ENCODE results near the gene FKBP11. TPM values are rescaled to one million over a fixed set of nuclear protein-coding genes. Genes with fewer than 3 reads are reported as not detected.

Gene FKBP11
- total and polyA plus RNA-seq, 2 of the 8 experiments (the other 6 are each of a cell fraction or from before 2014, with no cell fraction given), result 45.7 to 65.1 TPM

- FAIRE-seq (no peak), DNase-seq (ENCODE audit: low read depth in 1 of 2, low spot score in 2 of 2) (no peak)
- Histone ChIP-seq H4K8ac (ENCODE audit: extremely low read depth, insufficient read depth, low read length) (no peak overlapping the region), H3K27ac (ENCODE audit: low read depth, low read length) (no peak overlapping the region), H3K4ac (replicated peaks; ENCODE audit: insufficient read length, low read depth, low read length) (no peak overlapping the region), H3K14ac (ENCODE audit: insufficient read length) (no peak overlapping the region), H3K18ac (ENCODE audit: extremely low read depth, low read length) (no peak overlapping the region), H3K4me2 (ENCODE audit: insufficient read depth in 1 of 2, low read depth in 2 of 2, low read length in 2 of 2) (no peak overlapping the region), H3K23me2 (ENCODE audit: low read depth, low read length) (no peaks in the 10 kb centered on the region), H3K27me3 (replicated peaks in 1 of 4; ENCODE audit: control insufficient read depth in 3 of 4, extremely low read depth in 1 of 4, insufficient read depth in 3 of 4, low read length in 3 of 4) (no peaks in the 10 kb centered on the region), H3K56ac (replicated peaks; ENCODE audit: insufficient read length, low read depth, low read length) (no peak overlapping the region), H3K4me3 (ENCODE audit: extremely low read depth in 1 of 4, insufficient read depth in 2 of 4, low read depth in 3 of 4, low read length in 4 of 4) (no peak overlapping the region), H4K20me1 (replicated peaks in 1 of 2; ENCODE audit: control insufficient read depth in 1 of 2, insufficient read depth in 2 of 2, low read length in 2 of 2) (peaks cover 18% of the 10 kb centered on the region in 2 experiments), H4K5ac (ENCODE audit: insufficient read length, low read depth, low read length) (no peak overlapping the region), H3K9ac (replicated peaks in 1 of 4; ENCODE audit: extremely low read depth in 1 of 4, low read depth in 3 of 4, low read length in 3 of 4) (no peak overlapping the region), H4K91ac (replicated peaks; ENCODE audit: insufficient read length, low read length) (no peak overlapping the region), H2BK12ac (ENCODE audit: low read depth, low read length) (no peak overlapping the region), H3K36me3 (ENCODE audit: control insufficient read depth in 2 of 4, insufficient read depth in 4 of 4, low read length in 3 of 4) (peaks cover 25 to 77% (median 42%) of the 10 kb centered on the region in 4 experiments), H2AK5ac (ENCODE audit: low read depth, low read length) (no peak overlapping the region), H3K4me1 (replicated peaks in 1 of 4; ENCODE audit: control insufficient read depth in 3 of 4, insufficient read depth in 4 of 4, low read length in 3 of 4) (no peaks in the 10 kb centered on the region), H3K79me1 (ENCODE audit: low read depth, low read length) (no peaks in the 10 kb centered on the region), H3K79me2 (ENCODE audit: control insufficient read depth in 1 of 2, insufficient read depth in 2 of 2, low read length in 2 of 2) (no peaks in the 10 kb centered on the region), H2AFZ (ENCODE audit: low read length) (no peak overlapping the region), H3K9me3 (ENCODE audit: insufficient read depth in 2 of 2, low read depth in 1 of 2, low read length in 1 of 2) (no peaks in the 10 kb centered on the region), H3K23ac (ENCODE audit: insufficient read length) (no peak overlapping the region), H2BK5ac (ENCODE audit: low read depth, low read length) (no peak overlapping the region), H2BK20ac (ENCODE audit: low read length) (no peak overlapping the region), H2BK120ac (replicated peaks; ENCODE audit: low read depth, low read length) (no peak overlapping the region), H2BK15ac (ENCODE audit: low read length) (no peak overlapping the region)
- ChIA-PET CTCF (ENCODE audit: partially characterized antibody) (interaction anchor here (0.6 to 20.2 kb wide), 19 partner anchors 9 to 145 kb away, joined by 3 to 280 read pairs (median 4); partner anchors contain the start of genes ARF3, DDX23, FKBP11 and WNT1), POLR2A (ENCODE audit: partially characterized antibody) (interaction anchor here (0.9 to 8.6 kb wide), 4 partner anchors 10 to 81 kb away, joined by 3 to 49 read pairs (median 11); partner anchors contain the start of genes FKBP11 and RND1)
- WGBS, 2 experiments (ENCODE audit: extremely low coverage in 1 of 2, insufficient coverage in 1 of 2, insufficient read length in 1 of 2, insufficient replicate concordance in 2 of 2, low coverage in 1 of 2, low lambda C conversion rate in 2 of 2, missing lambda C conversion rate in 1 of 2), result 90% methylated on average over 8 of the region's 9 CpGs; no CpG with 5 or more reads in 1 of the 2 experiments
- TF ChIP-seq GTF2F1 (IDR thresholded peaks at IDR 0.05; ENCODE audit: borderline replicate concordance, low read depth, low read length), result no peak
- no peak for TF ChIP-seq POLR2A (IDR thresholded peaks at IDR 0.05; ENCODE audit: control extremely low read depth in 1 of 2, low read depth in 2 of 2, low read length in 2 of 2)
- TF ChIP-seq EP300 (IDR thresholded peaks at IDR 0.05; ENCODE audit: borderline replicate concordance in 1 of 2, low read depth in 2 of 2, low read length in 2 of 2), result no peak
- no peak for TF ChIP-seq GABPA (IDR thresholded peaks at IDR 0.05; ENCODE audit: borderline replicate concordance, insufficient read depth, low read length)
- TF ChIP-seq RNF2 (IDR thresholded peaks at IDR 0.05; ENCODE audit: borderline replicate concordance, low read depth, low read length, missing control alignments, poor library complexity, severe bottlenecking), result no peak
- TF ChIP-seq HDAC6 (IDR thresholded peaks at IDR 0.05; ENCODE audit: low read depth, low read length), result no peak
- TF ChIP-seq POU5F1 (IDR thresholded peaks at IDR 0.05; ENCODE audit: low read depth, low read length), result no peak
- no peak for TF ChIP-seq SP4 (IDR thresholded peaks at IDR 0.05; ENCODE audit: low read length)
- no peak for TF ChIP-seq SIRT6 (IDR thresholded peaks at IDR 0.05; ENCODE audit: low read length)
- no peak for TF ChIP-seq E2F6 (IDR thresholded peaks at IDR 0.05)
- TF ChIP-seq BACH1 (IDR thresholded peaks at IDR 0.05; ENCODE audit: low read length), result no peak
- no peak for TF ChIP-seq ZNF274 (IDR thresholded peaks at IDR 0.05; ENCODE audit: borderline replicate concordance, extremely low read depth, low read length)
Measured at GRCh38 chr12:48933664-48934311, 8.5 kb upstream of the FKBP11 start.

Measured in H1 (cell line).